Endothelial cell (in vitro differentiated cells): ENCODE data around the gene SLC47A1. TPM values are rescaled to one million over a fixed set of nuclear protein-coding genes. Genes with fewer than 3 reads are reported as not detected.

Experiments
- DNase-seq: peaks from one replicate; pipeline ENCODE4 v3.0.0; 2021; ENCODE audit warnings: low spot score
- H3K27ac Mint-ChIP-seq: one replicate; pipeline ENCODE4 v1.8.0; 2021; ENCODE audit warnings: mixed read lengths, inconsistent platforms; ENCODE audit not compliant: unreplicated experiment
- H3K27me3 Mint-ChIP-seq: one replicate; pipeline ENCODE4 v1.8.0; 2021; ENCODE audit warnings: mild to moderate bottlenecking, moderate library complexity, mixed read lengths, inconsistent platforms; ENCODE audit not compliant: unreplicated experiment
- H3K36me3 Mint-ChIP-seq: one replicate; pipeline ENCODE4 v1.8.0; 2021; ENCODE audit warnings: mild to moderate bottlenecking, low read depth, mixed read lengths, inconsistent platforms; ENCODE audit not compliant: unreplicated experiment
- H3K4me1 Mint-ChIP-seq: one replicate; pipeline ENCODE4 v1.8.0; 2021; ENCODE audit warnings: mild to moderate bottlenecking, mixed read lengths, inconsistent platforms; ENCODE audit not compliant: unreplicated experiment
- H3K4me3 Mint-ChIP-seq: one replicate; pipeline ENCODE4 v1.8.0; 2021; ENCODE audit warnings: mild to moderate bottlenecking, mixed read lengths, inconsistent platforms; ENCODE audit not compliant: unreplicated experiment
- H3K9me3 Mint-ChIP-seq: one replicate; pipeline ENCODE4 v1.8.0; 2021; ENCODE audit warnings: mixed read lengths, inconsistent platforms; ENCODE audit not compliant: unreplicated experiment
- CTCF ChIP-seq: fragments of 200-600 bp; sonication (generic); IDR thresholded peaks from one replicate; pipeline ENCODE4 v1.5.0; 2021; ENCODE audit warnings: antibody characterized with exemption; ENCODE audit not compliant: unreplicated experiment
- total RNA-seq: library from RNA; stranded (reverse); fragmentation: NEBNext Ultra II Directional; extraction: Animal tissue kit (Norgen Biotek cat#: 25700); gene quantifications from one replicate; pipeline ENCODE4 v1.2.1, GENCODE V29; 2021; ENCODE audit not compliant: unreplicated experiment

SLC47A1 gene
- total RNA-seq, 1 donor from 2014 or later, result 6.8 TPM

GRCh38 chr17:19531780-19532501, 1.7 kb upstream of the SLC47A1 start:
- DNase-seq, result no peak
- TF ChIP-seq CTCF, result no peak
- Mint-ChIP-seq H3K4me3 (no peak overlapping the region), H3K4me1 (peaks cover 15% of the 10 kb centered on the region), H3K27ac (no peak overlapping the region), H3K9me3 (no peaks in the 10 kb centered on the region), H3K36me3 (no peaks in the 10 kb centered on the region), H3K27me3 (peaks cover 18% of the 10 kb centered on the region)

DNA sequence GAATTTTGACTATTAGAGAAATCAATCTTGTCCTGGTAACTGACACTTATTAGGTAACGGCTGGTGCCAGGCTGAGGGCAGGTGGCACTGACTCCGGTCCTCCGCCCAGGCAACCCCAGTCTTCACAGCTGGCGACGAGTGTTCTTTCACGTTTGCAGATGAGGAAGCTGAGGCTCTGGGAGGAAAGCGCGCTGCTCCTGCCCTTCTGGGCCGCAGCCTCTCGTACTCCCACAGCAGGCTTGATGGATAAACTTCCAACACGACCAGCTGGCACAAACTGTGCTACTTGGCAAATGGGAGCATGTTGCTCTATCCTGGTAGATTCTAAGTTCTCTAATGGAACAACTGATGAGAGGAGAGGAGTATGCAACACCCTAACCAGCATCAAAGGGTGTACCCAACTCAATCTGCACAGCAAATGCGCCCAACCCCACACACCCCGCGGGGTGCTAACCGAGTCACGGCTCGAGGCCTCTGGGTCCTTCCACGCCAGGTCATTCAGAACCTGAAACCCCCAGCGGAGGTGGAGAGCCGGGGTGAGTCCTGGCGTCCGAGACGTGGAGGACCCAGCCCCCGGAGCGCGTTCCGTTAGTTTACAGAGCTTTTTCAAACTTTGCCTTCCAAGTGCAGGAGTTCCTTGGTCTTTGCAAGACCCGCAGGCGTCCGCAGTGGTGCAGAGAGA, 477 bp upstream of the SLC47A1 start:
- no peak for DNase-seq

GRCh38 chr17:19534562-19535149, 1.0 kb downstream of the SLC47A1 start:
- Mint-ChIP-seq H3K27ac (no peak overlapping the region), H3K36me3 (no peaks in the 10 kb centered on the region), H3K9me3 (no peaks in the 10 kb centered on the region), H3K4me3 (peak overlapping the region; percentile 62), H3K4me1 (peaks cover 23% of the 10 kb centered on the region), H3K27me3 (peaks cover 18% of the 10 kb centered on the region)
- no peak for DNase-seq
- no peak for TF ChIP-seq CTCF

More for the DNA sequence above, 477 bp upstream of the SLC47A1 start:
- Mint-ChIP-seq H3K9me3 (no peaks in the 10 kb centered on the region), H3K27me3 (peaks cover 18% of the 10 kb centered on the region), H3K4me3 (peak overlapping the region; percentile 65), H3K36me3 (no peaks in the 10 kb centered on the region), H3K4me1 (peaks cover 23% of the 10 kb centered on the region), H3K27ac (no peak overlapping the region)
- TF ChIP-seq CTCF, result no peak

- Mint-ChIP-seq H3K9me3 (no peaks in the 10 kb centered on the region), H3K27ac (no peak overlapping the region), H3K4me3 (no peak overlapping the region), H3K27me3 (peaks cover 18% of the 10 kb centered on the region), H3K4me1 (peaks cover 22% of the 10 kb centered on the region), H3K36me3 (no peaks in the 10 kb centered on the region)
- TF ChIP-seq CTCF, result no peak
- no peak for DNase-seq
These were observed 3.5 kb downstream of the SLC47A1 start for GRCh38 chr17:19537111-19537510.
